ENCODE measurements around the gene CGRRF1.

The CGRRF1 gene

GRCh38 chr14:54488646-54489317 is 20.9 kb upstream of the CGRRF1 start, which contains the start of gene GMFB:
Gene GMFB, minus strand, starts transcription at chr14:54488980. Its CDS starts 53 bp downstream, at chr14:54488927.
- DNase-seq, result peak; percentile 76 to 96 (median 90)
- intact Hi-C loops (cut with DNase I), result loop anchor here (2.0 kb wide), 2 partner anchors 22 to 50 kb away; no protein-coding TSS in a partner anchor

- intact Hi-C loops (cut with DNase I), result loop anchor here (2.0 kb wide), 2 partner anchors 22 to 50 kb away; no protein-coding TSS in a partner anchor
- DNase-seq, result peak in 1 of 42 donors; percentile 22
Observed at GRCh38 chr14:54489318-54489683, 20.4 kb upstream of the CGRRF1 start.

DNA sequence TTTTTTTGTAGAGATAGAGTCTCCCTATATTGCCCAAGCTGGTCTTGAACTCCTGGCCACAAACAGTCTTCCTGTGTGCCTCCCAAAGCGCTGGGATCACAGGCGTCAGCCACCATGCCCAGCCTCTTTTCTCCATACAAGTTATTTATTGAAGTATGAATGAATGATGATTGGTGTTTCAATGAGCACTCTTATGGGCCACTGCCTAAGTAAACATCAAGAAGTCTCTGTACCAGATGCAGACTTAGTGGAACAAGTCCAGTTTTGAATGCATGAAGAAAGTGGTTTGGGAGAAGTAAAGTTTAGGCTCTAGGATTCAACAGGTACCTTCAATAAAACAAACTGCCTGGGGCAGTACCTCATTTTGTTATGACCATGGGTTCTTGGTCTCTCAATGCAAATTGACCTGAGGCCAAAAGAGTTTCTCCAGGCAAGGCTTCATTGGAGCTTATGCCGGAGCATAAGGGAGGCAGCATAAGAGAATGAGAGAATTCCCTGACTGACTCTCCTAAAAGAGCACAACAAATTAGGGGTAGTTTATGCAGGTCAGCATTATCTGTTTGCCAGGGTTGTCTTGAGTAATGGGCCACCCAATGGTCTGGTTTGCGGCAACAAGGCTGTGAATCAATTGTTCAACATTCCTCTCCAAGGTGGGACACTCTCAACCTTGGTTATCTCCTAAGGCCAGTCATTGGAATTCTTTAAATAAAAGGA is 19.8 kb upstream of the CGRRF1 start:
- intact Hi-C loops (cut with DNase I), result loop anchor here (2.0 kb wide), 2 partner anchors 21 to 51 kb away; no protein-coding TSS in a partner anchor
- DNase-seq, result no peak

DNA sequence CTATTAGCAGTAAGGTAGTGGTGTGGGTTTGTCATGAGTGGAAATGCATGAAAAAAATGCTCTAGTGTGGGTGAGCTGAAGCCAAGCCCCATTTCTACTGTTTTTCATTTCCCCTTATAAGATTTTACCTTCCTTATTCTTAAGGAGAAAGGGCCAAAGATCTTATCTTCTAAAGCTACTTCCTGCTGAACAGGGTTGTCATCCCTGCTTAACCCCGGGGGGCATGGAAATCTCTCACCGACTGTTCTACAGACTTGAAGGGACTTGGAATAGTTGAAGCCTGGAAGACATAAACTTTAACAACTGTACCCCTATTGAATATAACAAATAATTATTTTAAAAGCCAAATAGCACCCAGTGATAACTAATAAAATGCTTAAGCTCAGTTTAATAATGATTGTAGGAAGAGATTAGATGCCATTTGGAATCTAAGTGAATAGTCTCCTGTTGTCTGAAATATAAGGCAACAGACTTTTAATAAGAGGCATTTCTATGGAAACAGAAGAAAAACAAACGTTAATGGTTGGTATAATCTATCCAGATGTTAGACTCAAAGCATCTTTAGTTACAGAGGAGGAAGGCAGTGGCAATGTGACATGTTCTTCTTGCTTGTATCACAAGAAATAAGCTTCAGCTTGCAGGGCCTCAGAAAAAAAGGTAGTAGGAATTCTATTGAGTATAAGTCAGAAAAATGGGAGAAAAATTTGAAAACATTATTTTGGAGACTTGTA is 19.1 kb upstream of the CGRRF1 start:
- intact Hi-C loops (cut with DNase I), result no loop called here
- no peak for DNase-seq

DNA sequence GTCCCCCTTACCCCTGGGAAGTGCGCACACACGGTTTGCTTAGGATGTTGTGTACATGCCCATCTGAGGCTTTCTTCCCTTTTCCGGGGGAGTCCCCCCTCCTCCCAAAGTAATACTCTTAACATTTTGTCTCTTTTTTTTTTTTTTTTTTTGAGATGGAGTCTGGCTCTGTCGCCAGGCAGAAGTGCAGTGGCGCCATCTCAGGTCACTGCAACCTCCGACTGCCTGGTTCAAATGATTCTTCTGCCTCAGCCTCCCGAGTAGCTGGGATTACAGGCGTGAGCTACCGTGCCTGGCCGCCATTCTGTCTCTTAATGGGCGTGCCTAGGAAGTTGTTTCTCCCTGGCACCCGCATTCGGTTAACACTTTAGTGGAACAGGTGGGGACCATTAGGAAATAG is 16.4 kb upstream of the CGRRF1 start:
- intact Hi-C loops (cut with DNase I), result no loop called here
- DNase-seq, result no peak

GRCh38 chr14:54497224-54497623 is 12.5 kb upstream of the CGRRF1 start:
- intact Hi-C loops (cut with DNase I), result no loop called here
- DNase-seq, result no peak

GRCh38 chr14:54498095-54498531 is 11.6 kb upstream of the CGRRF1 start:
- intact Hi-C loops (cut with DNase I), result no loop called here
- no peak for DNase-seq

- DNase-seq, result no peak
- intact Hi-C loops (cut with DNase I), result no loop called here
Observed at GRCh38 chr14:54498579-54498978, 11.1 kb upstream of the CGRRF1 start.

- intact Hi-C loops (cut with DNase I), result no loop called here
- no peak for DNase-seq
Observed at GRCh38 chr14:54500744-54501143, 9.0 kb upstream of the CGRRF1 start.

DNA sequence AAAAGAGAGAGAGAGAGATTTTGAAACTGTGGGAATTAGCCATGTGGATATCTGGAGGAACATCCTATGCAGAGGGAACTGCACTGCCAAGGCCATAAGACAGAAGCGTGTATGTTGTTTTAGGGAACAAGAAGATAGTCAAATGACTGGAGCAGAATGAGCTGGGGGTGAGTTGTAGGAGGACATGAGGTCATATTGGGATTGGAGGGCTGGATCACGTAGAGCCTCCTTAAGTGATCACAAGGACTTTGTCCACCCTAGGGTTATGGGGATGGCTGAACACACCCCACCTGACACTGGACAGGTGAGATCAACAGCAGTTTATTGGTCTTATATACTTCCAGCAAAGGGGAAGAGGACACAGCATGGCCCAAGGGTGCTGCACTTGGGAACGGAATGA is 8.2 kb upstream of the CGRRF1 start:
- intact Hi-C loops (cut with DNase I), result no loop called here
- no peak for DNase-seq

DNA sequence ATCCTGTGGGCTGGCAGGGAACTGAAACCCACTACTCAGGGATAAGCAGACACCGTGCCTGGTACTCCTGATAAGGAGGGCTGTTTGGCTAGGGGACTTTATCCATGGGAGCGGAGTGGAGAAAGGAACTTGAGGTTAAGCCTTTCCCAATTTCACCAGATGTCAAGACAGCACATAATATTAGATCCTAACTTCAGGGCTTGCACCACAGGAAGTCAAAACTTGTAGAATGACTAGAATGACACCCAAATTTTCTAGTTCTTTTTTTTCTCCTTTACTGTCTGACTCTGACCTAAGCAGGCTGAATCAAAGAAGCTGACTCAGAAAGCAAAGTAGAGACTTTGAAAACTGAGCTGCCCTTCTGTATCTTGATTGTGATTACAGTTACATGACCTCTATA is 7.1 kb upstream of the CGRRF1 start:
- DNase-seq, result no peak
- intact Hi-C loops (cut with DNase I), result no loop called here

- intact Hi-C loops (cut with DNase I), result no loop called here
- DNase-seq, result no peak
Observed at GRCh38 chr14:54503486-54503885, 6.2 kb upstream of the CGRRF1 start.

DNA sequence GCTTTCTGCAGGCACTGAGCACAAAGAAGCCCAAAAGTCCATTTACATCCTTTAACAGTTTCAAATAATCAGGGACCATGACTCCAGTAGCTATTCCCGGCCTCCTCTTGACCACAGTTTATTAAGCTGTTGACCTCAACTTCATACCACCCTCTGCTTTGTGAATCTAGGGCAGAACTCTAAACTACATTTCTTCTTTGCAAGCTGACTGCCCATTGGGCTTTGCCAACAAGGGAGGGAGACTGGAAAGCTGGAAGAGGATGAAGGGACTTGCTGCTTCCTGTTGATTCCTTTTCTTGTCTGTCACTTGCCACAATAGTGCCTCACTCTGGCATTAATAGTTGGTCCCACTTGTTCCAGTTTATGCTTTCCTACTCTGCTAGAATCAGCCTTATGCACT is 2.7 kb downstream of the CGRRF1 start:
- intact Hi-C loops (cut with DNase I), result no loop called here

GRCh38 chr14:54515670-54516069 is 6.0 kb downstream of the CGRRF1 start:
- no peak for DNase-seq
- intact Hi-C loops (cut with DNase I), result no loop called here

More for the DNA sequence above, 2.7 kb downstream of the CGRRF1 start:
- peak in 4 of 42 donors; percentile 11 to 31 (median 14) for DNase-seq

DNA sequence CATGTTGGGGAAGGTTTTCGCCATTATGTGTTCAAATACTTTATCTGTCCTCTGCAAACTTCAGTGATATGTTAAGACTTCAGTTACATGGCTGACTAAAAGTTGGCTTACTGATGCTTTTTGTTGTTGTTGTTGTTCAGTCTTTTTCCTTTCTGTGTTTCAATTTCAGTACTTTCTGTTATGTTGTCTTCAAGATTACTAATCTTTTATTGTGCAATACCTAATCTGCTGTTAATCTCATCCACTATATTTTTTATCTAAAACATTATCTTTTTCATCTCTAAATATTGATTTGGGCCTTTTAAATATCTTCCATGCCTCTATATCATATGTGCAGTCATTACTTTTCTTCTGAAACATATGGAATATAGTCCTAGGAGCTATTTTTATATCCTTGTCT is 7.0 kb downstream of the CGRRF1 start:
- intact Hi-C loops (cut with DNase I), result no loop called here
- no peak for DNase-seq

GRCh38 chr14:54524410-54524809 is 14.7 kb downstream of the CGRRF1 start:
- intact Hi-C loops (cut with DNase I), result no loop called here
- no peak for DNase-seq

DNA sequence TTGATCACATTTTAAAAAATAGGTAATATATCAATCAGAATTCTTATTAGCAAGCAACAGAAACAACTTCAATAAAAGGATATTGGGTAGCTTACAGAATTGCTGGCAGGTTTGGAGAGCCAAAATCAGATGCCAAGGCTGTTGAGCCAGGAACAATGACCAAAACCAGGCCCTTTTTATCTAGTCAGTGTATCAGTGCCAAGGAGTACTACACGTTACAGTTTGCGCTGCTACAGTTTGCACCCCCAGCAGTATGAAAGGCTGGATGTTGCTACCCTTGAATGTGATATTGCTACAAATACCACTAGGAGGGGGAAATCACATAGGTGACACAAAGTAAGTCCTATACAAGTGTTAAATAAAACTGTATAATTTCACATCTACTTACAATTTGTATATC is 19.3 kb downstream of the CGRRF1 start:
- DNase-seq, result no peak
- intact Hi-C loops (cut with DNase I), result no loop called here

DNA sequence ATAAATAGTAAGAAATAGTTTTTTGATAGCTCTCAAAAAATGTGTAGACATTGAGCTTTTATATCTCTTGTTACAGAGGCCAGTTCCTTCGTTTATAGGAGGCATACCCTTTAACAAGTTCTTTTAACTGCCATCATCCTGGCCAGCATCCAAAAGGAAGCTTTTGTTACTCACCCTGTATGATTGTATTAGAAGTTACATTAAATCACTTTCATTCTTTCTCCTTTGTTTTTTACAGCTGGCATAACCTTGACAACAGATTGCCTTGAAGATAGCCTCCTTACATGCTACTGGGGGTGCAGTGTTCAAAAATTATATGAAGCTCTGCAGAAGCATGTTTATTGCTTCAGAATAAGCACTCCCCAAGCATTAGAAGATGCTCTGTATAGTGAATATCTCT is 20.1 kb downstream of the CGRRF1 start:
- DNase-seq, result no peak
- intact Hi-C loops (cut with DNase I), result no loop called here

DNA sequence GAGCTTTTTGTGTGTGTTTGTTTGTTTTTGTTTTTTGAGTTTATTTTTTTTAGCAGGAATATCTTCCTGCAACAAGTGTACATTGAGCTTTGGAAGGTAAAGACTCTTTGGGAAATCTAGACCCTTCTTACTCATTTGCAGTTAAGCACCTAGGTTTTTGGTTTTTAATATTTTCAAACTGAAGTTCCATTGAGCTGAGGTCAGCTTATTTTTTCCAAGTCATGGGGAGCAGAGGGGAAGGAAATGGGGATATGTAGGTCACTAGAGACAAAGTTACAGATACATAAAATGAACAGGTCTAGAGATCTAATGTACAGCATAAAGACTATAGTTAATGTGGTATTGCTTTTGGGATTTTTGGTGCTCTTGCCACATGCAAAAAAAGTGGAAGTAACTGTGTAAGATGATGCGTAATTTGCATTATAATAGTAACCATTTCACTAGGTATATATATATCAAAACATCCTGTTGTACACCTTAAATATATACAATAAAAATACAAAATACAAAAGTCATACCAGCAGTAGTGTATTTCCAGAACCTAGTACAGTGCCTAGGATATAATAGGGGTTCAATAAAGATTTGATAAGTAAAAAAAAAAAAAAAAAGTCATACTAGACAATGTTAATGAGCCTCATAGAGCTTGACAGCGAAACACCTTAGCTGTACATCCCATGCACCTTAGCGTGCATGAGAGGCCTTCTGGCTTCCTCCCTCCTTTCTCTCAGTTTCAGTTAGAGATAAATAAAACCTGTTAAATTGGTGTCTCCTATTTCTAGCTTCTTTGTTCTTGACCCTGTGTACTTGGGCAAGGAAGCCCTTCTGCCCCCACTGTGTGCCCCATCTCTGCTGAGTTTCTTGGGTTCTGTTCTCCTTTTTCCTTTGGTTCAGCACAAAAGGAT is 22.7 kb downstream of the CGRRF1 start:
- intact Hi-C loops (cut with DNase I), result no loop called here

More for the DNA sequence above, 22.7 kb downstream of the CGRRF1 start:
- no peak for DNase-seq
